ENCODE results near the gene THEM5.
"Not testable (repeated sequence)": the region's sequence is repeated elsewhere in the genome, so short reads cannot be mapped to it uniquely, and the experiment has no call there.

The THEM5 gene

GRCh38 chr1:151867765-151868411 is 14.4 kb upstream of the THEM5 start:
- peaks cover 22% of the 10 kb centered on the region for H3K4me1 ChIP-seq (ENCODE audit: control insufficient read depth, insufficient read depth, low read length, unreplicated experiment)
- peak overlapping the region; percentile 2; the same call in 1 of the 2 replicates for H3K4me3 ChIP-seq (ENCODE audit: low read depth, low read length)
- peak overlapping the region; percentile 19 for H2AFZ ChIP-seq (ENCODE audit: low read length, unreplicated experiment)
- H3K27me3 ChIP-seq (ENCODE audit: insufficient read depth, low read length), result no peaks in the 10 kb centered on the region
- no peaks in the 10 kb centered on the region for H3K36me3 ChIP-seq (ENCODE audit: insufficient read depth, low read length)
- H3K79me2 ChIP-seq (ENCODE audit: control insufficient read depth, insufficient read depth, low read length, unreplicated experiment), result no peaks in the 10 kb centered on the region
- peak overlapping the region; percentile 88 for H3K27ac ChIP-seq (ENCODE audit: low read depth, low read length)

DNA sequence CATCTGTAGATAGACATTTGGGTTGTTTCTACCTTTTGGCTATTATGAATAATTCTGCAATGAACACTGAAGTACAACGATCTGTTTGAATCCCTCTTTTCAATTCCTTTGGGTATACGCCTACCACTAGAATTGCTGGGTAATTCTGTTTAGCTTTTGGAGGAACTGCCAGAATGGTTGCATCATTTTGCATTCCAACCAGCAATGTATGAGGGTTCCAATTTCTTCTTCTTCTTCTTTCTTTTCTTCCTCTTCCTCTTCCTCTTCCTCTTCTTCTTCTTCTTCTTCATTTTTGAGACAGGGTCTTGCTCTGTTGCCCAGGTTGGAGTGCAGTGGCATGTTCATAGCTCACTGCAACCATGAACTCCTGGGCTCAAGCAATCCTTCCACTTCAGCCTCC is 13.8 kb upstream of the THEM5 start:
- H2AFZ ChIP-seq (ENCODE audit: low read length, unreplicated experiment), result no peak overlapping the region
- H3K79me2 ChIP-seq (ENCODE audit: control insufficient read depth, insufficient read depth, low read length, unreplicated experiment), result no peaks in the 10 kb centered on the region
- H3K4me1 ChIP-seq (ENCODE audit: control insufficient read depth, insufficient read depth, low read length, unreplicated experiment), result peaks cover 22% of the 10 kb centered on the region
- H3K36me3 ChIP-seq (ENCODE audit: insufficient read depth, low read length), result no peaks in the 10 kb centered on the region
- H3K27me3 ChIP-seq (ENCODE audit: insufficient read depth, low read length), result no peaks in the 10 kb centered on the region
- H3K27ac ChIP-seq (ENCODE audit: low read depth, low read length), result peak overlapping the region; percentile 88
- H3K4me3 ChIP-seq (ENCODE audit: low read depth, low read length), result no peak overlapping the region

- Histone ChIP-seq H3K79me2 (ENCODE audit: control insufficient read depth, insufficient read depth, low read length, unreplicated experiment) (no peaks in the 10 kb centered on the region), H3K36me3 (ENCODE audit: insufficient read depth, low read length) (no peaks in the 10 kb centered on the region), H2AFZ (ENCODE audit: low read length, unreplicated experiment) (no peak overlapping the region), H3K4me3 (ENCODE audit: low read depth, low read length) (no peak overlapping the region), H3K27ac (ENCODE audit: low read depth, low read length) (no peak overlapping the region), H3K4me1 (ENCODE audit: control insufficient read depth, insufficient read depth, low read length, unreplicated experiment) (peaks cover 22% of the 10 kb centered on the region), H3K27me3 (ENCODE audit: insufficient read depth, low read length) (no peaks in the 10 kb centered on the region)
These were observed 10.9 kb upstream of the THEM5 start for GRCh38 chr1:151864411-151864810.

DNA sequence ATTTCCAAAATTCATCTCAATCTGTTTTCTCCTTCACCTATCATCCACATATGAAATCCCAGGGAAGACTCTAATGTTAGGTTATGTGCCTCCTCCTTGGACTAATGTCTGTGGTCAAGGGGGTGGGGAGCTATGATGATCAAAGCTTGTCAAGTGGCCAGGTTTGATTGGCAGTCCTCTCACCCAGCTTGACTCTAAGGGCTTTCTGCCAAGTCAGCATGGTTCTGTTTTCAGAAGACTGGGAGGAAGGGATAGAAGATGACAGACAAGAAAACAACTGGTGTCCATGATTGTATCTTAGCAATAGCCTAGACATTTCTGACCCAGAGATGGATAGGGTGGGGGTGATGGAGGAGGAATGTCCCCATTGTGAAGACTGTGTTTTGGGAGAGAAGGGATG is 9.1 kb upstream of the THEM5 start:
- Histone ChIP-seq H3K4me1 (ENCODE audit: control insufficient read depth, insufficient read depth, low read length, unreplicated experiment) (peaks cover 17% of the 10 kb centered on the region), H2AFZ (ENCODE audit: low read length, unreplicated experiment) (no peak overlapping the region), H3K79me2 (ENCODE audit: control insufficient read depth, insufficient read depth, low read length, unreplicated experiment) (no peaks in the 10 kb centered on the region), H3K36me3 (ENCODE audit: insufficient read depth, low read length) (no peaks in the 10 kb centered on the region), H3K27me3 (ENCODE audit: insufficient read depth, low read length) (no peaks in the 10 kb centered on the region), H3K4me3 (ENCODE audit: low read depth, low read length) (no peak overlapping the region), H3K27ac (ENCODE audit: low read depth, low read length) (no peak overlapping the region)

- H2AFZ ChIP-seq (ENCODE audit: low read length, unreplicated experiment), result no peak overlapping the region
These were observed 7.1 kb upstream of the THEM5 start for GRCh38 chr1:151860504-151861187.

DNA sequence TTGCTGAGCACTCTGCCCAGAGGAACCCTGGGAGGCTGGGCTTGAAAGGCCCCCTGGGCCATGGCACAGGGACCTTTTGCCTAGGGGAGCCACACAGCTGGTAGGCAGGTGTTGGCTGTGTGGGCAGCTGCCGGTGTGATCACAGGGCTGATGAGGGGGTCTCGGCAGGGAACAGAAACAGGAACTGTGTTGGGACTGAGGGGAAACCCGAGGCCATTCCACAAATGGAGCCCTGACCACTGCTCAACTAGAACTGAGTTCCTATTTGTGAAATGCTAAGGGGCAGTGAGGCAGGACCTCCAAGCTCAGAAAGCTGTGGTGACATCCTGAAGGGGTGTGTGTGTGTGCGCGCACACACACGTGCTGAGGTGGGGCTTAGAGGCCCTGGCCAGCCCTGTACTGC is 6.4 kb upstream of the THEM5 start:
- H2AFZ ChIP-seq (ENCODE audit: low read length, unreplicated experiment), result no peak overlapping the region

More at GRCh38 chr1:151860504-151861187, 7.1 kb upstream of the THEM5 start:
- no peak overlapping the region for H3K4me3 ChIP-seq (ENCODE audit: low read depth, low read length)
- H3K27me3 ChIP-seq (ENCODE audit: insufficient read depth, low read length), result no peaks in the 10 kb centered on the region
- H3K79me2 ChIP-seq (ENCODE audit: control insufficient read depth, insufficient read depth, low read length, unreplicated experiment), result no peaks in the 10 kb centered on the region
- H3K4me1 ChIP-seq (ENCODE audit: control insufficient read depth, insufficient read depth, low read length, unreplicated experiment), result peaks cover 18% of the 10 kb centered on the region
- H3K27ac ChIP-seq (ENCODE audit: low read depth, low read length), result no peak overlapping the region
- no peaks in the 10 kb centered on the region for H3K36me3 ChIP-seq (ENCODE audit: insufficient read depth, low read length)

GRCh38 chr1:151858886-151859665 is 5.6 kb upstream of the THEM5 start:
- Histone ChIP-seq H3K27ac (ENCODE audit: low read depth, low read length) (no peak overlapping the region), H2AFZ (ENCODE audit: low read length, unreplicated experiment) (no peak overlapping the region), H3K4me1 (ENCODE audit: control insufficient read depth, insufficient read depth, low read length, unreplicated experiment) (peaks cover 13% of the 10 kb centered on the region), H3K27me3 (ENCODE audit: insufficient read depth, low read length) (no peaks in the 10 kb centered on the region), H3K79me2 (ENCODE audit: control insufficient read depth, insufficient read depth, low read length, unreplicated experiment) (no peaks in the 10 kb centered on the region), H3K4me3 (ENCODE audit: low read depth, low read length) (no peak overlapping the region), H3K36me3 (ENCODE audit: insufficient read depth, low read length) (no peaks in the 10 kb centered on the region)

More for the DNA sequence above, 6.4 kb upstream of the THEM5 start:
- no peaks in the 10 kb centered on the region for H3K27me3 ChIP-seq (ENCODE audit: insufficient read depth, low read length)
- no peaks in the 10 kb centered on the region for H3K79me2 ChIP-seq (ENCODE audit: control insufficient read depth, insufficient read depth, low read length, unreplicated experiment)
- no peak overlapping the region for H3K4me3 ChIP-seq (ENCODE audit: low read depth, low read length)
- H3K36me3 ChIP-seq (ENCODE audit: insufficient read depth, low read length), result no peaks in the 10 kb centered on the region
- H3K27ac ChIP-seq (ENCODE audit: low read depth, low read length), result no peak overlapping the region
- H3K4me1 ChIP-seq (ENCODE audit: control insufficient read depth, insufficient read depth, low read length, unreplicated experiment), result peaks cover 18% of the 10 kb centered on the region

- Histone ChIP-seq H3K36me3 (ENCODE audit: insufficient read depth, low read length) (no peaks in the 10 kb centered on the region), H3K4me1 (ENCODE audit: control insufficient read depth, insufficient read depth, low read length, unreplicated experiment) (peaks cover 13% of the 10 kb centered on the region), H3K79me2 (ENCODE audit: control insufficient read depth, insufficient read depth, low read length, unreplicated experiment) (no peaks in the 10 kb centered on the region), H3K27ac (ENCODE audit: low read depth, low read length) (no peak overlapping the region), H3K4me3 (ENCODE audit: low read depth, low read length) (no peak overlapping the region), H2AFZ (ENCODE audit: low read length, unreplicated experiment) (no peak overlapping the region), H3K27me3 (ENCODE audit: insufficient read depth, low read length) (no peaks in the 10 kb centered on the region)
These were observed 4.7 kb upstream of the THEM5 start for GRCh38 chr1:151858030-151858746.

DNA sequence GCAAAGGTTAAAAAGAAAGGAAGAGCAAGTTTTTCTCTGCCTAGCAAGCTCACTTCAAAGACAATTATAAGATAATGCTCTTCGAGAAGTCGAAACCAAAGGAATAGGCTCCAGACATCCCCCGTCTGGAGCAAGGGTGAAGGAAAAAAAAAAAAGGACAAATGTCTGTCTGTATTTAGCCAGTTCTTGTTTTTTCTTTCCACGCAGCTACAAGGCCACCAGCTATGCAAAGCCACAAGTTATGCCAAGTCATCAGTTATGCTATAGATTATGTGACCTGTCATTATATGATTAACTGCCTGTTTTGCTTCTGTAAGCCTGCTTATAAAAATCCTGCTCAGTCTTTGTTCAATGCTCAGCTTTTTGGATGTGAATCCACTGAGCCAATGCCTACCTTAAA is 2.4 kb upstream of the THEM5 start:
- no peak overlapping the region for H3K27ac ChIP-seq (ENCODE audit: low read depth, low read length)
- no peak overlapping the region for H3K4me3 ChIP-seq (ENCODE audit: low read depth, low read length)
- H3K36me3 ChIP-seq (ENCODE audit: insufficient read depth, low read length), result no peaks in the 10 kb centered on the region
- H3K4me1 ChIP-seq (ENCODE audit: control insufficient read depth, insufficient read depth, low read length, unreplicated experiment), result peaks cover 13% of the 10 kb centered on the region
- H3K27me3 ChIP-seq (ENCODE audit: insufficient read depth, low read length), result no peaks in the 10 kb centered on the region
- no peak overlapping the region for H2AFZ ChIP-seq (ENCODE audit: low read length, unreplicated experiment)
- no peaks in the 10 kb centered on the region for H3K79me2 ChIP-seq (ENCODE audit: control insufficient read depth, insufficient read depth, low read length, unreplicated experiment)

- peaks cover 13% of the 10 kb centered on the region for H3K4me1 ChIP-seq (ENCODE audit: control insufficient read depth, insufficient read depth, low read length, unreplicated experiment)
- not testable (repeated sequence) for H3K36me3 ChIP-seq (ENCODE audit: insufficient read depth, low read length); H3K4me3 ChIP-seq (ENCODE audit: low read depth, low read length); H3K27me3 ChIP-seq (ENCODE audit: insufficient read depth, low read length); H3K79me2 ChIP-seq (ENCODE audit: control insufficient read depth, insufficient read depth, low read length, unreplicated experiment); H3K27ac ChIP-seq (ENCODE audit: low read depth, low read length); H2AFZ ChIP-seq (ENCODE audit: low read length, unreplicated experiment)
These were observed 2.0 kb upstream of the THEM5 start for GRCh38 chr1:151855516-151855915.
